GM12801 (cell line): Measurements from ENCODE around the gene LRRFIP1.

Experiments
- CTCF ChIP-seq: IDR thresholded peaks from one replicate; pipeline ENCODE4 v1.5.1; 2011; ENCODE audit warnings: control low read depth; ENCODE audit not compliant: insufficient read length; ENCODE audit errors: extremely low read depth

Gene LRRFIP1

GRCh38 chr2:237618449-237618848 is 8.9 kb upstream of the LRRFIP1 start:
- TF ChIP-seq CTCF = no peak

DNA sequence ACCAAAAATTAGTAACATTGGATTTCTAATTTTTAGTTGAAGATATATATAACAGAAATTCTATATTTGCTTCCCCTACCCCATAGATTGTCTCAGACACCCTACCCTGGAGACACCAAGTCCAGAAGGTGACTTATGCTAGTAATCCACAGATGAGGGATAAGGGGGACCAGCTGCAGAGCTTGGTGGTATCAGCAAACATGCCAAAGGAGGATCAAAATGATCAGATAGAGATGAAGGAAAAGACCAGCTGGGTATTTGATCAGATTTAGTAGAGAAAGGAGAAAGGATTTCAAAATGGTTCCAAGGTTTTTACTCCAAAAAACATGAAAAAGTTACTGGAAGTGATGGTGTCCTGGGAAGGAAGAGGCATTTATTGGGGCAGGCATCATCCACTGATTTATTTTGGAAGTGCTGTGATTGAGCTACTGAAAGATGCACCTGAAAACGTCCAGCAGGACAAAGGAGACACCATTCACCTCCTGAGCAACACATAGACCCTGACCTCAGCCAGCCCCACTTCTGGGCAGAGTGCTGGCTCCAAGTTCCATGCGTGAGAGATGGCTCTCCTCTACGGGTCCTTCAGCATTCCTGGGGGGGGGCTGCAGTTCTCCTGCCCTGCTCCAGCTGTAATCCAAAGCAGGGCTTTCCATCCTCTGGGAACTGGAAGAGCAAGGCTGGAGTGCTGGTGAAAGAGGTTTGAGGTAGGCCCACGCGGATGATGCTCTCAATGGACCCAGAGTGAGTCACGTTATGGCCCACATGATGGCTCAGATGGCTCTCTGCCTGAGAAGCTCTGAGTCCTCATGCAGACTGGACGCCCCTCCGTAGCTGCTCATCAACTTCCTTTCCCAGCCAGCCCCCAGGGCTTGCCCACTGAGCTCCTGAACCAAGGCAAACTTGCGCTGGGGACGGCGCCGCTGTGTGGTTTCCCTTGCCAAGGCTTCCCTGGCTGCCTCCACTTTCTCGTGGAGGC is 3.7 kb upstream of the LRRFIP1 start:
- TF ChIP-seq CTCF = no peak

- no peak for TF ChIP-seq CTCF
Measured at GRCh38 chr2:237624565-237624964, 2.8 kb upstream of the LRRFIP1 start.

DNA sequence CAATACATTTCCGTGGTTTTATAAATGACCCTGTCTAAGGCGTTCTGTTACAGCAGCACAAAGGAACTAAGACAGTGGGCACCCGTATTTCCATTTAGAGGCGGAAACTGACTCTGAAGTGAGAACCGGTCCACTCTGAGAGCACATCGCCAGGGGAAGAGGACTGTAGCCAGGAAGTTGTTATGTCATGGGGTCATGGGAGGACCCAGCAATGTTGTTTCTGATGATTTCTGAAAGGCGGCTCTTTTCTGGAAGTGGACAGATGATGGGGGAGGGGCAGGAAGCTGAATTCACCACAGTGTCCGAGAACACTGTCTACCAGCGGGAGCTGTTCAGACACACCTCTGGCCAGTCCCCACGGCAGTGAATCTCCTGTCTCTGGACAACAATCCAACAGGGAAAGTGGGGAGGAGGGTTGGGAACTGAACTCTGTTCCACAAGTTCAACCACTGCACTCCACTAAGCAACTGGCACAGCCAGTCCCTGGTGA is 2.1 kb upstream of the LRRFIP1 start:
- TF ChIP-seq CTCF = no peak

GRCh38 chr2:237625777-237626176 is 1.6 kb upstream of the LRRFIP1 start:
- TF ChIP-seq CTCF = no peak

- TF ChIP-seq CTCF = no peak
Measured at GRCh38 chr2:237626813-237627440, 460 bp upstream of the LRRFIP1 start.
